HepG2 (cell line): Measurements from ENCODE around the gene TBC1D20. TPM values are rescaled to one million over a fixed set of nuclear protein-coding genes. Genes with fewer than 3 reads are reported as not detected.

Source experiments
- ATAC-seq: fragments of 200-7000 bp; cut with Tn5 transposase; 3 replicates; pipeline ENCODE4 v1.9.1; 2020; ENCODE audit warnings: mild to moderate bottlenecking, moderate library complexity
- BruUV-seq: library from RNA; stranded (reverse); fragments of 400-500 nt; replicated peaks from 2 replicates; lab custom pipeline; 2021; lab: Mats Ljungman, UMichigan
- CTCF ChIA-PET: fragments of 300-600 bp; formaldehyde crosslinking; extraction: SDS; loops from one replicate; lab custom pipeline; 2021; ENCODE audit warnings: low total read pairs, inconsistent platforms, low intra/inter-chr PET ratio; lab: Yijun Ruan, JAX
- POLR2A ChIA-PET: fragments of 350-600 bp; sonication (Branson Sonifier 250); formaldehyde crosslinking; loops from one replicate; lab custom pipeline; 2020; ENCODE audit warnings: antibody characterized with exemption, inconsistent platforms; lab: Yijun Ruan, JAX
- DNase-seq: peaks from one replicate; pipeline ENCODE4 v3.0.0-alpha.2; 2015; ENCODE audit warnings: low spot score
- FAIRE-seq: peaks from 3 replicates; lab custom pipeline; 2011; peaks lifted over from hg19 to GRCh38; lab: Jason Lieb, UNC
- H2AFZ ChIP-seq: one replicate; pipeline ENCODE4 v1.6.1; 2011; ENCODE audit warnings: low read length, inconsistent platforms
- H3K27ac ChIP-seq: fragments of 300-600 bp; 3 replicates; pipeline ENCODE4 v1.8.0; 2011; ENCODE audit warnings: mixed run types, mild to moderate bottlenecking, mixed read lengths, low read length, inconsistent platforms; ENCODE audit not compliant: insufficient read depth; ENCODE audit errors: extremely low read length
- H3K27me3 ChIP-seq, 2 experiments: fragments of 200-600 bp in 1 of 2; 2 replicates in 1 of 2; 3 replicates in 1 of 2; pipeline versions ENCODE4 v1.6.0 to v1.8.0; 2011; ENCODE audit warnings: low read length in 2 of 2, mild to moderate bottlenecking in 2 of 2, moderate library complexity in 2 of 2, inconsistent platforms in 1 of 2; ENCODE audit not compliant: insufficient read depth in 2 of 2, control insufficient read depth in 1 of 2
- H3K36me3 ChIP-seq, 2 experiments: fragments of 200-600 bp in 1 of 2; replicated peaks in 1 of 2; 2 replicates in 1 of 2; 3 replicates in 1 of 2; pipeline versions ENCODE4 v1.5.1 to v1.8.0; 2011; ENCODE audit warnings: low read length in 2 of 2, inconsistent platforms in 1 of 2; ENCODE audit not compliant: insufficient read depth in 2 of 2, control insufficient read depth in 1 of 2
- H3K4me1 ChIP-seq: 2 replicates; pipeline ENCODE4 v1.5.1; 2012; ENCODE audit warnings: low read length, inconsistent platforms; ENCODE audit not compliant: insufficient read depth
- H3K4me2 ChIP-seq: 2 replicates; pipeline ENCODE4 v1.6.0; 2011; ENCODE audit warnings: low read depth, low read length, inconsistent platforms
- H3K4me3 ChIP-seq, 3 experiments: fragments of 200-600 bp in 1 of 3; sonication (generic), shearing (Covaris generic) in 1 of 3; replicated peaks in 1 of 3; 2 replicates each; pipeline ENCODE4 v1.5.1; 2011 to 2016; ENCODE audit warnings: low read length in 3 of 3, inconsistent platforms in 2 of 3, low read depth in 2 of 3, mild to moderate bottlenecking in 2 of 3, control low read depth in 1 of 3, mixed read lengths in 1 of 3; ENCODE audit not compliant: insufficient read depth in 1 of 3
- H3K79me2 ChIP-seq: one replicate; pipeline ENCODE4 v1.6.1; 2011; ENCODE audit warnings: low read length, inconsistent platforms; ENCODE audit not compliant: insufficient read depth
- H3K9ac ChIP-seq: 2 replicates; pipeline ENCODE4 v1.6.0; 2011; ENCODE audit warnings: mild to moderate bottlenecking, low read depth, low read length, inconsistent platforms; ENCODE audit not compliant: insufficient read depth
- H3K9me3 ChIP-seq: 2 replicates; pipeline ENCODE4 v1.5.1; 2012; ENCODE audit warnings: mild to moderate bottlenecking, low read length
- H4K20me1 ChIP-seq: 2 replicates; pipeline ENCODE4 v1.6.0; 2011; ENCODE audit warnings: inconsistent platforms, mild to moderate bottlenecking, low read length, moderate library complexity; ENCODE audit not compliant: insufficient read depth
- NAIF1 ChIP-seq: sonication (generic); formaldehyde crosslinking; IDR thresholded peaks from 2 replicates; pipeline ENCODE4 v1.5.0; 2020; ENCODE audit warnings: mild to moderate bottlenecking, missing genetic modification reagents, borderline replicate concordance
- SMARCE1 ChIP-seq: fragments of 450-650 bp; IDR thresholded peaks from 2 replicates; pipeline ENCODE4 v1.6.1; 2017; ENCODE audit warnings: borderline replicate concordance
- ZFY ChIP-seq: sonication (generic); formaldehyde crosslinking; IDR thresholded peaks from 2 replicates; pipeline ENCODE4 v1.4.0; 2020; ENCODE audit warnings: missing genetic modification reagents
- ZNF318 ChIP-seq: sonication (generic); formaldehyde crosslinking; IDR thresholded peaks from 2 replicates; pipeline ENCODE4 v1.4.0; 2020; ENCODE audit warnings: mild to moderate bottlenecking, missing genetic modification reagents
- WGBS: methylation state at CpG from one replicate; pipeline ENCODE4 v1.1.6; 2017; ENCODE audit warnings: low lambda C conversion rate; 5-methylcytosine and 5-hydroxymethylcytosine counted together
- in situ Hi-C: cut with HindIII; loops from 2 replicates; pipeline ENCODE4 v1.10.0; 2017; ENCODE audit warnings: low pct_unique_long_range_greater_than_20kb; ENCODE audit not compliant: extremely low pct_ligation_motif_present
- intact Hi-C: fragments of 100-400 bp; cut with micrococcal nuclease; formaldehyde crosslinking; loops from one replicate; pipeline ENCODE4 v1.10.0; 2022; ENCODE audit not compliant: unreplicated experiment
- polyA plus RNA-seq, 8 experiments: library from polyadenylated mRNA; depleted of rRNA in 3 of 8; stranded (reverse) in 7 of 8; unstranded in 1 of 8; fragments of >200 nt; fragmentation: Illumina TruSeq in 4 of 8; extraction: Trizol in 4 of 8; gene quantifications; 2 replicates each; pipeline versions ENCODE4 v1.2.1 to v1.2.3, GENCODE V29; 2011 to 2016; ENCODE audit warnings: low read depth in 4 of 8, missing spikeins in 1 of 8, mixed read lengths in 1 of 8; ENCODE audit not compliant: insufficient read depth in 1 of 8
- total RNA-seq, 5 experiments: library from RNA; depleted of rRNA; stranded (reverse); fragments of >200 nt; fragmentation: Illumina TruSeq; extraction: Trizol; gene quantifications; 2 replicates each; pipeline ENCODE4 v1.2.3, GENCODE V29; 2016; ENCODE audit warnings: low read depth in 1 of 5
- TF ChIP-seq, protein P1 (sequence below): sonication (generic); formaldehyde crosslinking; IDR thresholded peaks from 2 replicates; pipeline ENCODE4 v1.4.0; 2020; ENCODE audit warnings: missing genetic modification reagents, borderline replicate concordance
- TF ChIP-seq, protein P2 (sequence below): sonication (generic); formaldehyde crosslinking; IDR thresholded peaks from 2 replicates; pipeline ENCODE4 v1.4.0; 2020; ENCODE audit warnings: mild to moderate bottlenecking, missing genetic modification reagents
- TF ChIP-seq, protein P3 (sequence below): sonication (generic); formaldehyde crosslinking; IDR thresholded peaks from 2 replicates; pipeline ENCODE4 v1.8.1; 2023; ENCODE audit warnings: mild to moderate bottlenecking, moderate library complexity, missing genetic modification reagents

The TBC1D20 gene
- total and polyA plus RNA-seq, 2 of the 13 experiments (the other 11 are each of a cell fraction or from before 2014, with no cell fraction given) = 36.6 to 47.1 TPM

DNA sequence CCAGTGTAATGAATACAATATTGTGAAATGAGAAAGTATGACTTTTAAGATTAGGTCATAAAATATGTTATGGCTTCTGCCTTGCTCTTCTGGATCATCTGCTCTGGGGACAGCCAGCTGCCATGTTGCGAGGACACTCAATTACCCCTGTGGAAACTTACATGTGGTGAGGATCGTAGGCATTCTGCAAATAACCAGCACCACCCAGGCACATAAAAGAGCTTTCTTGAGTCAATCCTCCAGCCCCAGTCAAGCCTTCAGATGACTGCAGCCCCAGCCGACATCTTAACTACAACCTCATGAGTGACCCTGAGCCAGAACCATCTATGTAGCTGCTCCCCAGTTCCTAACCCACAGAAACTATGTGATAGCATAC is 58.8 kb downstream of the TBC1D20 start:
- Histone ChIP-seq H3K4me3 (no peak overlapping the region), H2AFZ (no peak overlapping the region), H3K27ac (peak overlapping the region; percentile 99), H3K36me3 (no peaks in the 10 kb centered on the region; a peak in 2 of 5 replicates), H3K9ac (peak overlapping the region; percentile 91; the same call in 1 of the 2 replicates), H4K20me1 (no peaks in the 10 kb centered on the region), H3K27me3 (no peaks in the 10 kb centered on the region; a peak in 1 of 5 replicates), H3K9me3 (no peaks in the 10 kb centered on the region), H3K4me1 (peaks cover 87% of the 10 kb centered on the region), H3K4me2 (no peak overlapping the region), H3K79me2 (peaks cover 15% of the 10 kb centered on the region)
- ChIA-PET POLR2A (interaction anchor here (5.6 to 29.0 kb wide), 3 partner anchors 16 to 55 kb away, joined by 51 to 1587 read pairs (median 909); partner anchors contain the start of genes NRSN2 and TRIB3), CTCF (no interaction called here)
- WGBS = 92% methylated on average over 3 of the region's 3 CpGs
- ATAC-seq = no peak
- DNase-seq = no peak
- BruUV-seq = no TSS peak
- FAIRE-seq = no peak
- intact Hi-C loops = loop anchor here (2.0 kb wide), 1 partner anchor 33 kb away; no protein-coding TSS in a partner anchor
- in situ Hi-C loops = no loop called here
- 0 out of 2 replicates have a peak, but pooled peaks have one; percentile 44 for TF ChIP-seq ZNF318 (CRISPR knock-in tag)
- 0 out of 2 replicates have a peak, but pooled peaks have one; percentile 8 for TF ChIP-seq ZFY (CRISPR knock-in tag)
- no peak for TF ChIP-seq SMARCE1
- TF ChIP-seq, protein P1, sequence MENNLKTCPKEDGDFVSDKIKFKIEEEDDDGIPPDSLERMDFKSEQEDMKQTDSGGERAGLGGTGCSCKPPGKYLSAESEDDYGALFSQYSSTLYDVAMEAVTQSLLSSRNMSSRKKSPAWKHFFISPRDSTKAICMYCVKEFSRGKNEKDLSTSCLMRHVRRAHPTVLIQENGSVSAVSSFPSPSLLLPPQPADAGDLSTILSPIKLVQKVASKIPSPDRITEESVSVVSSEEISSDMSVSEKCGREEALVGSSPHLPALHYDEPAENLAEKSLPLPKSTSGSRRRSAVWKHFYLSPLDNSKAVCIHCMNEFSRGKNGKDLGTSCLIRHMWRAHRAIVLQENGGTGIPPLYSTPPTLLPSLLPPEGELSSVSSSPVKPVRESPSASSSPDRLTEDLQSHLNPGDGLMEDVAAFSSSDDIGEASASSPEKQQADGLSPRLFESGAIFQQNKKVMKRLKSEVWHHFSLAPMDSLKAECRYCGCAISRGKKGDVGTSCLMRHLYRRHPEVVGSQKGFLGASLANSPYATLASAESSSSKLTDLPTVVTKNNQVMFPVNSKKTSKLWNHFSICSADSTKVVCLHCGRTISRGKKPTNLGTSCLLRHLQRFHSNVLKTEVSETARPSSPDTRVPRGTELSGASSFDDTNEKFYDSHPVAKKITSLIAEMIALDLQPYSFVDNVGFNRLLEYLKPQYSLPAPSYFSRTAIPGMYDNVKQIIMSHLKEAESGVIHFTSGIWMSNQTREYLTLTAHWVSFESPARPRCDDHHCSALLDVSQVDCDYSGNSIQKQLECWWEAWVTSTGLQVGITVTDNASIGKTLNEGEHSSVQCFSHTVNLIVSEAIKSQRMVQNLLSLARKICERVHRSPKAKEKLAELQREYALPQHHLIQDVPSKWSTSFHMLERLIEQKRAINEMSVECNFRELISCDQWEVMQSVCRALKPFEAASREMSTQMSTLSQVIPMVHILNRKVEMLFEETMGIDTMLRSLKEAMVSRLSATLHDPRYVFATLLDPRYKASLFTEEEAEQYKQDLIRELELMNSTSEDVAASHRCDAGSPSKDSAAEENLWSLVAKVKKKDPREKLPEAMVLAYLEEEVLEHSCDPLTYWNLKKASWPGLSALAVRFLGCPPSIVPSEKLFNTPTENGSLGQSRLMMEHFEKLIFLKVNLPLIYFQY = 0 out of 2 replicates have a peak, but pooled peaks have one; percentile 5
- TF ChIP-seq, protein P2, sequence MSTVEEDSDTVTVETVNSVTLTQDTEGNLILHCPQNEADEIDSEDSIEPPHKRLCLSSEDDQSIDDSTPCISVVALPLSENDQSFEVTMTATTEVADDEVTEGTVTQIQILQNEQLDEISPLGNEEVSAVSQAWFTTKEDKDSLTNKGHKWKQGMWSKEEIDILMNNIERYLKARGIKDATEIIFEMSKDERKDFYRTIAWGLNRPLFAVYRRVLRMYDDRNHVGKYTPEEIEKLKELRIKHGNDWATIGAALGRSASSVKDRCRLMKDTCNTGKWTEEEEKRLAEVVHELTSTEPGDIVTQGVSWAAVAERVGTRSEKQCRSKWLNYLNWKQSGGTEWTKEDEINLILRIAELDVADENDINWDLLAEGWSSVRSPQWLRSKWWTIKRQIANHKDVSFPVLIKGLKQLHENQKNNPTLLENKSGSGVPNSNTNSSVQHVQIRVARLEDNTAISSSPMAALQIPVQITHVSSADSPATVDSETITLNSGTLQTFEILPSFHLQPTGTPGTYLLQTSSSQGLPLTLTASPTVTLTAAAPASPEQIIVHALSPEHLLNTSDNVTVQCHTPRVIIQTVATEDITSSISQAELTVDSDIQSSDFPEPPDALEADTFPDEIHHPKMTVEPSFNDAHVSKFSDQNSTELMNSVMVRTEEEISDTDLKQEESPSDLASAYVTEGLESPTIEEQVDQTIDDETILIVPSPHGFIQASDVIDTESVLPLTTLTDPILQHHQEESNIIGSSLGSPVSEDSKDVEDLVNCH = 0 out of 2 replicates have a peak, but pooled peaks have one; percentile 52
- TF ChIP-seq NAIF1 = no peak
- TF ChIP-seq, protein P3, sequence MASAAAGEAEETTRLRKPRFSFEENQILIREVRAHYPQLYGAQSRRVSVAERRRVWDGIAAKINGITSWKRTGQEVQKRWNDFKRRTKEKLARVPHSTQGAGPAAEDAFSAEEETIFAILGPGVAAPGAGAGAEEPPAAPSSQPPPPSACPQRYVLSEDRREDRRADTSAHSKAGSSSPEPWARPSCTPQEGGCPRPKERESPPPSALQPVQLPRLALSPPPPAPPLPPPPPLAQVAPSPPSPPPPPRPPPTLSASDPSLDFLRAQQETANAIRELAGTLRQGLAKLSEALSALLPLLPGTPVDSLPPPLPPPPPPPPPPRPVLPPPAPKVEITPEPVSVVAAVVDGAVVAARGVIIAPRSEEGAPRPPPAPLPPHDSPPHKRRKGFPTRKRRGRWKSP (CRISPR knock-in tag) = 0 out of 2 replicates have a peak, but pooled peaks have one; percentile 2
